HEK293 (cell line): Measurements from ENCODE around the gene RBFOX2.

Experiments used
- BCL6B ChIP-seq: fragments of 450-650 bp; formaldehyde crosslinking; IDR thresholded peaks from 2 replicates; pipeline ENCODE4 v1.5.1; 2017; ENCODE audit warnings: missing biosample characterization, missing genetic modification characterization
- GLIS2 ChIP-seq: fragments of 450-650 bp; formaldehyde crosslinking; IDR thresholded peaks from 2 replicates; pipeline ENCODE4 v1.5.1; 2016; ENCODE audit warnings: missing biosample characterization, missing genetic modification characterization
- KLF8 ChIP-seq: fragments of 450-650 bp; formaldehyde crosslinking; IDR thresholded peaks from 2 replicates; pipeline ENCODE4 v1.5.1; 2016; ENCODE audit warnings: missing biosample characterization, missing genetic modification characterization
- OSR2 ChIP-seq: fragments of 450-650 bp; formaldehyde crosslinking; IDR thresholded peaks from 2 replicates; pipeline ENCODE4 v1.5.1; 2016; ENCODE audit warnings: missing biosample characterization, missing genetic modification characterization
- SCRT1 ChIP-seq: fragments of 450-650 bp; formaldehyde crosslinking; IDR thresholded peaks from 2 replicates; pipeline ENCODE4 v1.5.1; 2016; ENCODE audit warnings: missing biosample characterization, missing genetic modification characterization, borderline replicate concordance
- SETDB1 ChIP-seq: IDR thresholded peaks from one replicate; pipeline ENCODE4 v1.6.1; 2017; ENCODE audit warnings: mild to moderate bottlenecking, low read length, moderate library complexity, mixed read lengths; ENCODE audit not compliant: insufficient read length
- SP3 ChIP-seq: fragments of 450-650 bp; formaldehyde crosslinking; IDR thresholded peaks from 2 replicates; pipeline ENCODE4 v1.5.1; 2016; ENCODE audit warnings: missing biosample characterization, missing genetic modification characterization
- TRIM28 ChIP-seq: IDR thresholded peaks from 2 replicates; pipeline ENCODE4 v1.6.1; 2011; ENCODE audit warnings: low read length, control low read depth, borderline replicate concordance
- ZBTB49 ChIP-seq: fragments of 450-650 bp; formaldehyde crosslinking; IDR thresholded peaks from 2 replicates; pipeline ENCODE4 v1.5.1; 2016; ENCODE audit warnings: missing biosample characterization, missing genetic modification characterization, low read depth
- ZEB2 ChIP-seq: fragments of 450-650 bp; formaldehyde crosslinking; IDR thresholded peaks from 2 replicates; pipeline ENCODE4 v1.5.1; 2016; ENCODE audit warnings: missing biosample characterization, missing genetic modification characterization
- ZNF10 ChIP-seq: fragments of 450-650 bp; formaldehyde crosslinking; IDR thresholded peaks from 2 replicates; pipeline ENCODE4 v1.5.1; 2017; ENCODE audit warnings: missing biosample characterization, missing genetic modification characterization
- ZNF221 ChIP-seq: fragments of 450-650 bp; formaldehyde crosslinking; IDR thresholded peaks from 2 replicates; pipeline ENCODE4 v1.5.1; 2017; ENCODE audit warnings: missing biosample characterization, missing genetic modification characterization, borderline replicate concordance
- ZNF366 ChIP-seq: fragments of 450-650 bp; formaldehyde crosslinking; conservative IDR thresholded peaks from 2 replicates; pipeline ENCODE4 v1.5.1; 2016; ENCODE audit warnings: missing biosample characterization, missing genetic modification characterization
- ZNF423 ChIP-seq: fragments of 450-650 bp; formaldehyde crosslinking; IDR thresholded peaks from 2 replicates; pipeline ENCODE4 v1.5.1; 2016; ENCODE audit warnings: missing biosample characterization, missing genetic modification characterization
- ZNF449 ChIP-seq: fragments of 450-650 bp; formaldehyde crosslinking; IDR thresholded peaks from 2 replicates; pipeline ENCODE4 v1.5.1; 2017; ENCODE audit warnings: missing biosample characterization, mild to moderate bottlenecking, missing genetic modification characterization, moderate library complexity
- ZNF513 ChIP-seq: fragments of 450-650 bp; IDR thresholded peaks from 2 replicates; pipeline ENCODE4 v1.5.1; 2018; ENCODE audit warnings: missing biosample characterization, missing genetic modification characterization
- ZNF544 ChIP-seq: fragments of 450-650 bp; formaldehyde crosslinking; IDR thresholded peaks from 2 replicates; pipeline ENCODE4 v1.5.0; 2017; ENCODE audit warnings: missing biosample characterization, missing genetic modification characterization
- ZNF560 ChIP-seq: fragments of 450-650 bp; formaldehyde crosslinking; IDR thresholded peaks from 2 replicates; pipeline ENCODE4 v1.5.1; 2017; ENCODE audit warnings: missing biosample characterization, missing genetic modification characterization, borderline replicate concordance
- ZNF596 ChIP-seq: fragments of 450-650 bp; IDR thresholded peaks from 2 replicates; pipeline ENCODE4 v1.5.0; 2018; ENCODE audit warnings: missing biosample characterization, mild to moderate bottlenecking, missing genetic modification characterization, moderate library complexity
- ZNF600 ChIP-seq: fragments of 450-650 bp; formaldehyde crosslinking; IDR thresholded peaks from 2 replicates; pipeline ENCODE4 v1.5.1; 2016; ENCODE audit warnings: missing biosample characterization, missing genetic modification characterization
- ZNF664 ChIP-seq: fragments of 450-650 bp; formaldehyde crosslinking; IDR thresholded peaks from 2 replicates; pipeline ENCODE4 v1.5.1; 2016; ENCODE audit warnings: missing biosample characterization, missing genetic modification characterization
- ZNF747 ChIP-seq: fragments of 450-650 bp; formaldehyde crosslinking; IDR thresholded peaks from 2 replicates; pipeline ENCODE4 v1.5.1; 2016; ENCODE audit warnings: missing biosample characterization, missing genetic modification characterization
- ZSCAN18 ChIP-seq: fragments of 450-650 bp; formaldehyde crosslinking; IDR thresholded peaks from 2 replicates; pipeline ENCODE4 v1.5.1; 2016; ENCODE audit warnings: missing biosample characterization, missing genetic modification characterization
- ZSCAN30 ChIP-seq: fragments of 450-650 bp; IDR thresholded peaks from 2 replicates; pipeline ENCODE4 v1.5.1; 2018; ENCODE audit warnings: missing biosample characterization, mild to moderate bottlenecking, missing genetic modification characterization, moderate library complexity
- TF ChIP-seq, protein P1 (sequence below): fragments of 450-650 bp; formaldehyde crosslinking; conservative IDR thresholded peaks from 2 replicates; pipeline ENCODE4 v1.5.1; 2016; ENCODE audit warnings: low read depth, missing biosample characterization, missing genetic modification characterization
- TF ChIP-seq, protein P2 (sequence below): fragments of 450-650 bp; formaldehyde crosslinking; IDR thresholded peaks from 2 replicates; pipeline ENCODE4 v1.5.1; 2017; ENCODE audit warnings: missing biosample characterization, missing genetic modification characterization
- TF ChIP-seq, protein P3 (sequence below): fragments of 450-650 bp; formaldehyde crosslinking; optimal IDR thresholded peaks from 2 replicates; pipeline ENCODE3; 2016; ENCODE audit warnings: missing biosample characterization, mild to moderate bottlenecking, missing genetic modification characterization

RBFOX2 gene

GRCh38 chr22:35840302-35840739, 188.3 kb downstream of the RBFOX2 start (continued):
- peak; percentile 96 for TF ChIP-seq ZNF366 (tag by site-specific recombination)
- TF ChIP-seq ZNF423: no peak
- TF ChIP-seq, protein P1, sequence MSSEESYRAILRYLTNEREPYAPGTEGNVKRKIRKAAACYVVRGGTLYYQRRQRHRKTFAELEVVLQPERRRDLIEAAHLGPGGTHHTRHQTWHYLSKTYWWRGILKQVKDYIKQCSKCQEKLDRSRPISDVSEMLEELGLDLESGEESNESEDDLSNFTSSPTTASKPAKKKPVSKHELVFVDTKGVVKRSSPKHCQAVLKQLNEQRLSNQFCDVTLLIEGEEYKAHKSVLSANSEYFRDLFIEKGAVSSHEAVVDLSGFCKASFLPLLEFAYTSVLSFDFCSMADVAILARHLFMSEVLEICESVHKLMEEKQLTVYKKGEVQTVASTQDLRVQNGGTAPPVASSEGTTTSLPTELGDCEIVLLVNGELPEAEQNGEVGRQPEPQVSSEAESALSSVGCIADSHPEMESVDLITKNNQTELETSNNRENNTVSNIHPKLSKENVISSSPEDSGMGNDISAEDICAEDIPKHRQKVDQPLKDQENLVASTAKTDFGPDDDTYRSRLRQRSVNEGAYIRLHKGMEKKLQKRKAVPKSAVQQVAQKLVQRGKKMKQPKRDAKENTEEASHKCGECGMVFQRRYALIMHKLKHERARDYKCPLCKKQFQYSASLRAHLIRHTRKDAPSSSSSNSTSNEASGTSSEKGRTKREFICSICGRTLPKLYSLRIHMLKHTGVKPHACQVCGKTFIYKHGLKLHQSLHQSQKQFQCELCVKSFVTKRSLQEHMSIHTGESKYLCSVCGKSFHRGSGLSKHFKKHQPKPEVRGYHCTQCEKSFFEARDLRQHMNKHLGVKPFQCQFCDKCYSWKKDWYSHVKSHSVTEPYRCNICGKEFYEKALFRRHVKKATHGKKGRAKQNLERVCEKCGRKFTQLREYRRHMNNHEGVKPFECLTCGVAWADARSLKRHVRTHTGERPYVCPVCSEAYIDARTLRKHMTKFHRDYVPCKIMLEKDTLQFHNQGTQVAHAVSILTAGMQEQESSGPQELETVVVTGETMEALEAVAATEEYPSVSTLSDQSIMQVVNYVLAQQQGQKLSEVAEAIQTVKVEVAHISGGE (tag by site-specific recombination): no peak
- no peak for TF ChIP-seq ZNF596 (tag by site-specific recombination)
- no peak for TF ChIP-seq ZNF544 (tag by site-specific recombination)
- TF ChIP-seq, protein P2, sequence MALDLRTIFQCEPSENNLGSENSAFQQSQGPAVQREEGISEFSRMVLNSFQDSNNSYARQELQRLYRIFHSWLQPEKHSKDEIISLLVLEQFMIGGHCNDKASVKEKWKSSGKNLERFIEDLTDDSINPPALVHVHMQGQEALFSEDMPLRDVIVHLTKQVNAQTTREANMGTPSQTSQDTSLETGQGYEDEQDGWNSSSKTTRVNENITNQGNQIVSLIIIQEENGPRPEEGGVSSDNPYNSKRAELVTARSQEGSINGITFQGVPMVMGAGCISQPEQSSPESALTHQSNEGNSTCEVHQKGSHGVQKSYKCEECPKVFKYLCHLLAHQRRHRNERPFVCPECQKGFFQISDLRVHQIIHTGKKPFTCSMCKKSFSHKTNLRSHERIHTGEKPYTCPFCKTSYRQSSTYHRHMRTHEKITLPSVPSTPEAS (tag by site-specific recombination): peak; percentile 99
- no peak for TF ChIP-seq SCRT1
- TF ChIP-seq OSR2 (tag by site-specific recombination): peak; percentile 68
- TF ChIP-seq ZNF10 (tag by site-specific recombination): no peak
- TF ChIP-seq ZNF449 (tag by site-specific recombination): no peak
- peak; percentile 32; the same call in 1 of the 2 replicates for TF ChIP-seq ZNF664 (tag by site-specific recombination)
- TF ChIP-seq, protein P3, sequence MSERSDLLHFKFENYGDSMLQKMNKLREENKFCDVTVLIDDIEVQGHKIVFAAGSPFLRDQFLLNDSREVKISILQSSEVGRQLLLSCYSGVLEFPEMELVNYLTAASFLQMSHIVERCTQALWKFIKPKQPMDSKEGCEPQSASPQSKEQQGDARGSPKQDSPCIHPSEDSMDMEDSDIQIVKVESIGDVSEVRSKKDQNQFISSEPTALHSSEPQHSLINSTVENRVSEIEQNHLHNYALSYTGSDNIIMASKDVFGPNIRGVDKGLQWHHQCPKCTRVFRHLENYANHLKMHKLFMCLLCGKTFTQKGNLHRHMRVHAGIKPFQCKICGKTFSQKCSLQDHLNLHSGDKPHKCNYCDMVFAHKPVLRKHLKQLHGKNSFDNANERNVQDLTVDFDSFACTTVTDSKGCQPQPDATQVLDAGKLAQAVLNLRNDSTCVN (tag by site-specific recombination): peak; percentile 44
- no peak for TF ChIP-seq ZSCAN30
- TF ChIP-seq ZNF747 (tag by site-specific recombination): no peak
- TF ChIP-seq ZEB2 (tag by site-specific recombination): peak; percentile 91
- peak; percentile 17; the same call in 1 of the 2 replicates for TF ChIP-seq BCL6B (tag by site-specific recombination)
- TF ChIP-seq ZNF513 (tag by site-specific recombination): no peak
- peak; percentile 100 for TF ChIP-seq ZSCAN18 (tag by site-specific recombination)
- no peak for TF ChIP-seq ZNF560 (tag by site-specific recombination)
- TF ChIP-seq ZNF600 (tag by site-specific recombination): 0 out of 2 replicates have a peak, but pooled peaks have one; percentile 36
- TF ChIP-seq KLF8: peak; percentile 99
- peak; percentile 78 for TF ChIP-seq GLIS2 (tag by site-specific recombination)
- no peak for TF ChIP-seq TRIM28
- no peak for TF ChIP-seq ZBTB49
- TF ChIP-seq ZNF221: no peak
- TF ChIP-seq SETDB1: no peak
- TF ChIP-seq SP3 (tag by site-specific recombination): peak; percentile 95
